ENCODE data around the gene KRTAP4-6. TPM values are rescaled to one million over a fixed set of nuclear protein-coding genes. Genes with fewer than 3 reads are reported as not detected.

The KRTAP4-6 gene
- polyA plus RNA-seq, 1 experiment: not detected

DNA sequence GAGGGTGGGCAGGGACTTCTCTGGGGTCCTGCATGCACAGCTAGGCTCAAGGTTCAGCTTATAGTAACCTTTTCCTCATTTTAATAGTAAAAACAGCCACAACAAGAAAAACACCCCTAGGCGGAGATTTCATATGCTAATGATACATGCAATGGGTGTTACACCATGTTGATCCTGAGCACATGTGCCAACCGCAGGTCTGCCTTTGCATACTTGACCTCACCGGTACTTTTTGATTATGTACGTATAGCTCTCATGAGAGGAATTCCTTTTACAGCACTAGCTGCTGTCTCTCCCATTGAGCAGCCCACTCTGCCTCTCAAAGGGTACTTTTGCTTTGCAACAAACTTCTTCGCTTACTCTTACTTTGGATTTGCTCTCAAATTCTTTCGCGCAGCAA is 44.3 kb downstream of the KRTAP4-6 start:
- POLR2A ChIA-PET: no interaction called here
- CTCF ChIA-PET: interaction anchor here (0.8 kb wide), 1 partner anchor 290 kb away, joined by 3 read pairs; no protein-coding TSS in a partner anchor
- Histone ChIP-seq H3K27me3 (ENCODE audit: control insufficient read depth, insufficient read depth, low read length) (no peaks in the 10 kb centered on the region), H3K36me3 (ENCODE audit: control insufficient read depth, insufficient read depth, low read length) (no peaks in the 10 kb centered on the region), H3K4me3 (ENCODE audit: low read depth, low read length) (no peak overlapping the region)
- TF ChIP-seq, protein P1, sequence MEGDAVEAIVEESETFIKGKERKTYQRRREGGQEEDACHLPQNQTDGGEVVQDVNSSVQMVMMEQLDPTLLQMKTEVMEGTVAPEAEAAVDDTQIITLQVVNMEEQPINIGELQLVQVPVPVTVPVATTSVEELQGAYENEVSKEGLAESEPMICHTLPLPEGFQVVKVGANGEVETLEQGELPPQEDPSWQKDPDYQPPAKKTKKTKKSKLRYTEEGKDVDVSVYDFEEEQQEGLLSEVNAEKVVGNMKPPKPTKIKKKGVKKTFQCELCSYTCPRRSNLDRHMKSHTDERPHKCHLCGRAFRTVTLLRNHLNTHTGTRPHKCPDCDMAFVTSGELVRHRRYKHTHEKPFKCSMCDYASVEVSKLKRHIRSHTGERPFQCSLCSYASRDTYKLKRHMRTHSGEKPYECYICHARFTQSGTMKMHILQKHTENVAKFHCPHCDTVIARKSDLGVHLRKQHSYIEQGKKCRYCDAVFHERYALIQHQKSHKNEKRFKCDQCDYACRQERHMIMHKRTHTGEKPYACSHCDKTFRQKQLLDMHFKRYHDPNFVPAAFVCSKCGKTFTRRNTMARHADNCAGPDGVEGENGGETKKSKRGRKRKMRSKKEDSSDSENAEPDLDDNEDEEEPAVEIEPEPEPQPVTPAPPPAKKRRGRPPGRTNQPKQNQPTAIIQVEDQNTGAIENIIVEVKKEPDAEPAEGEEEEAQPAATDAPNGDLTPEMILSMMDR (IDR thresholded peaks at IDR 0.05; ENCODE audit: insufficient read depth, low read depth, low read length): no peak
- no peak for DNase-seq (ENCODE audit: low read depth)

Small RNA genes within 50 kb of the gene (small RNA-seq; reads per million reads assigned to genes)
- gene KRTAP4-17P (ENCODE audit: insufficient read length, low read depth, low replicate concordance): not detected

Other genes with a start within 250 kb of the KRTAP4-6 start
- gene KRT23, start 202.9 kb downstream of the KRTAP4-6 start, polyA plus RNA-seq (2011; rRNA removed): 0.09 and 0.11 TPM in 2 replicates
- not detected in 2 replicates for gene KRT39, start 173.6 kb downstream of the KRTAP4-6 start, polyA plus RNA-seq (2011; rRNA removed)
- gene KRT40, start 156.2 kb downstream of the KRTAP4-6 start, polyA plus RNA-seq (2011; rRNA removed): not detected in 2 replicates
- not detected in 2 replicates for gene KRTAP3-3, start 146.4 kb downstream of the KRTAP4-6 start, polyA plus RNA-seq (2011; rRNA removed)
- not detected in 2 replicates for gene KRTAP3-2, start 140.6 kb downstream of the KRTAP4-6 start, polyA plus RNA-seq (2011; rRNA removed)
- gene KRTAP3-1, start 131.4 kb downstream of the KRTAP4-6 start, polyA plus RNA-seq (2011; rRNA removed): 0.16 TPM in 1 of 2 replicates, not detected in the other
- gene KRTAP1-5, start 113.3 kb downstream of the KRTAP4-6 start, polyA plus RNA-seq (2011; rRNA removed): 62.3 and 65.1 TPM in 2 replicates
- gene KRTAP1-4, start 110.3 kb downstream of the KRTAP4-6 start, polyA plus RNA-seq (2011; rRNA removed): not detected in 2 replicates
- gene KRTAP1-3, start 105.7 kb downstream of the KRTAP4-6 start, polyA plus RNA-seq (2011; rRNA removed): not detected in 2 replicates
- 0.32 TPM in 1 of 2 replicates, not detected in the other for gene KRTAP1-1, start 99.1 kb downstream of the KRTAP4-6 start, polyA plus RNA-seq (2011; rRNA removed)
- not detected in 2 replicates for gene KRTAP2-1, start 93.2 kb downstream of the KRTAP4-6 start, polyA plus RNA-seq (2011; rRNA removed)
- gene KRTAP2-2, start 85.3 kb downstream of the KRTAP4-6 start, polyA plus RNA-seq (2011; rRNA removed): 0.16 TPM in 1 of 2 replicates, not detected in the other
- 1.3 and 1.4 TPM in 2 replicates for gene KRTAP2-3, start 80.4 kb downstream of the KRTAP4-6 start, polyA plus RNA-seq (2011; rRNA removed)
- gene KRTAP2-4, start 74.7 kb downstream of the KRTAP4-6 start, polyA plus RNA-seq (2011; rRNA removed): not detected in 2 replicates
- not detected in 2 replicates for gene KRTAP4-7, start 56.4 kb downstream of the KRTAP4-6 start, polyA plus RNA-seq (2011; rRNA removed)
- not detected in 2 replicates for gene KRTAP4-8, start 42.4 kb downstream of the KRTAP4-6 start, polyA plus RNA-seq (2011; rRNA removed)
- gene KRTAP4-16, start 38.3 kb downstream of the KRTAP4-6 start, polyA plus RNA-seq (2011; rRNA removed): not detected in 2 replicates
- gene KRTAP4-9, start 35.2 kb downstream of the KRTAP4-6 start, polyA plus RNA-seq (2011; rRNA removed): not detected in 2 replicates
- not detected in 2 replicates for gene KRTAP4-11, start 22.2 kb downstream of the KRTAP4-6 start, polyA plus RNA-seq (2011; rRNA removed)
- 0.11 TPM in 1 of 2 replicates, not detected in the other for gene KRTAP4-12, start 16.4 kb downstream of the KRTAP4-6 start, polyA plus RNA-seq (2011; rRNA removed)
- gene KRTAP4-5, start 9.3 kb upstream of the KRTAP4-6 start, polyA plus RNA-seq (2011; rRNA removed): not detected in 2 replicates
- gene KRTAP4-4, start 20.2 kb upstream of the KRTAP4-6 start, polyA plus RNA-seq (2011; rRNA removed): not detected in 2 replicates
- not detected in 2 replicates for gene KRTAP4-3, start 27.7 kb upstream of the KRTAP4-6 start, polyA plus RNA-seq (2011; rRNA removed)
- not detected in 2 replicates for gene KRTAP4-2, start 37.7 kb upstream of the KRTAP4-6 start, polyA plus RNA-seq (2011; rRNA removed)
- 0.12 TPM in 1 of 2 replicates, not detected in the other for gene KRTAP4-1, start 44.4 kb upstream of the KRTAP4-6 start, polyA plus RNA-seq (2011; rRNA removed)
- not detected in 2 replicates for gene KRTAP9-1, start 49.3 kb upstream of the KRTAP4-6 start, polyA plus RNA-seq (2011; rRNA removed)
- not detected in 2 replicates for gene KRTAP9-2, start 86.1 kb upstream of the KRTAP4-6 start, polyA plus RNA-seq (2011; rRNA removed)
- not detected in 2 replicates for gene KRTAP9-3, start 91.9 kb upstream of the KRTAP4-6 start, polyA plus RNA-seq (2011; rRNA removed)
- not detected in 2 replicates for gene KRTAP9-8, start 97.5 kb upstream of the KRTAP4-6 start, polyA plus RNA-seq (2011; rRNA removed)
- not detected in 2 replicates for gene KRTAP9-4, start 109.1 kb upstream of the KRTAP4-6 start, polyA plus RNA-seq (2011; rRNA removed)
- gene KRTAP9-9, start 114.8 kb upstream of the KRTAP4-6 start, polyA plus RNA-seq (2011; rRNA removed): not detected in 2 replicates
- gene KRTAP9-6, start 124.8 kb upstream of the KRTAP4-6 start, polyA plus RNA-seq (2011; rRNA removed): not detected in 2 replicates
- not detected in 2 replicates for gene KRTAP9-7, start 135.2 kb upstream of the KRTAP4-6 start, polyA plus RNA-seq (2011; rRNA removed)
- gene KRTAP29-1, start 162.3 kb upstream of the KRTAP4-6 start, polyA plus RNA-seq (2011; rRNA removed): not detected in 2 replicates
- gene KRTAP16-1, start 168.8 kb upstream of the KRTAP4-6 start, polyA plus RNA-seq (2011; rRNA removed): not detected in 2 replicates
- gene KRTAP17-1, start 175.2 kb upstream of the KRTAP4-6 start, polyA plus RNA-seq (2011; rRNA removed): not detected in 2 replicates
- not detected in 2 replicates for gene KRT33A, start 210.3 kb upstream of the KRTAP4-6 start, polyA plus RNA-seq (2011; rRNA removed)
- 1.2 and 1.8 TPM in 2 replicates for gene KRT33B, start 229.3 kb upstream of the KRTAP4-6 start, polyA plus RNA-seq (2011; rRNA removed)
- 151 and 156 TPM in 2 replicates for gene KRT34, start 241.8 kb upstream of the KRTAP4-6 start, polyA plus RNA-seq (2011; rRNA removed)